NCI-H128 (cell line): ENCODE results near the gene CNN2.

ENCODE experiments used
- DNase-seq: peaks from one replicate; lab custom pipeline; 2025; ENCODE audit not compliant: unreplicated experiment; lab: John Stamatoyannopoulos, UW

The CNN2 gene

GRCh38 chr19:1080360-1081161 lies 54.2 kb downstream of the CNN2 start:
- no peak for DNase-seq

GRCh38 chr19:1081301-1082164 lies 55.1 kb downstream of the CNN2 start:
- no peak for DNase-seq

DNA sequence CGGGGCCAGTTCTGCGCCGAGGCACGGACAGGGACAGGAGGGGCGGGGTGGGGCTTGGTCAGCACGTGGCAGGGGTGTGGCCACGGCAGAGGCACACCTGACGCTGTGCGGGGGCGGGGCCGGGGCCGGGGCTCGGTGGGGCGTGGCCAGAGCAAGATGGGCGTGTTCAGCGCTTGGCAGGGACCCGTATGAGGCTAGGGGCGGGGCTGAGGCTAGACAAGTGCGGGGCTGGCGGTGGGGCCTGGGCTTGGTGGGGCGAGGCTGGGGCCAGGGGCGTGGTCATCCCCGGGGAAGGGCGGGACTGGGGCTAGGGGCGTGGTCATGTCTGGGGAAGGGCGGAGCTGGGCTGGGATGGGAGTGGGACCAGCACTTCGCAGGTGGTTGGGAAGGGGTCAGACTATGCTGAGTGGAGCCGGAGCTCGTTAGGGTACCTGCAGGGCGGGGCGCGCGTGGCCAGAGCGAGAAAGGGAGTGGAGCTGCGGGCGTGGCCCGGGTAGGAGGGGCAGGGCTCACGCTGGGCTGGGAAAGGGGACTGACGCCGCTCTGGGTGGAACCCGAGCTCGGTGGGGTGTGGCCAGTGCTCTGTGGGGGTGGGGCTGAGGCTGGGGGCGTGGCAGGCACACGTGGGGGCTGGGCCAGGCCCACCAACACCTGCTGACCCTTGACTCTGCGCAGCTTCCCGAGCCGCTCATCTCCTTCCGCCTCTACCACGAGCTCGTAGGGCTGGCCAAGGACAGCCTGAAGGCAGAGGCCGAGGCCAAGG lies 55.9 kb downstream of the CNN2 start:
- peak; percentile 82 for DNase-seq

DNA sequence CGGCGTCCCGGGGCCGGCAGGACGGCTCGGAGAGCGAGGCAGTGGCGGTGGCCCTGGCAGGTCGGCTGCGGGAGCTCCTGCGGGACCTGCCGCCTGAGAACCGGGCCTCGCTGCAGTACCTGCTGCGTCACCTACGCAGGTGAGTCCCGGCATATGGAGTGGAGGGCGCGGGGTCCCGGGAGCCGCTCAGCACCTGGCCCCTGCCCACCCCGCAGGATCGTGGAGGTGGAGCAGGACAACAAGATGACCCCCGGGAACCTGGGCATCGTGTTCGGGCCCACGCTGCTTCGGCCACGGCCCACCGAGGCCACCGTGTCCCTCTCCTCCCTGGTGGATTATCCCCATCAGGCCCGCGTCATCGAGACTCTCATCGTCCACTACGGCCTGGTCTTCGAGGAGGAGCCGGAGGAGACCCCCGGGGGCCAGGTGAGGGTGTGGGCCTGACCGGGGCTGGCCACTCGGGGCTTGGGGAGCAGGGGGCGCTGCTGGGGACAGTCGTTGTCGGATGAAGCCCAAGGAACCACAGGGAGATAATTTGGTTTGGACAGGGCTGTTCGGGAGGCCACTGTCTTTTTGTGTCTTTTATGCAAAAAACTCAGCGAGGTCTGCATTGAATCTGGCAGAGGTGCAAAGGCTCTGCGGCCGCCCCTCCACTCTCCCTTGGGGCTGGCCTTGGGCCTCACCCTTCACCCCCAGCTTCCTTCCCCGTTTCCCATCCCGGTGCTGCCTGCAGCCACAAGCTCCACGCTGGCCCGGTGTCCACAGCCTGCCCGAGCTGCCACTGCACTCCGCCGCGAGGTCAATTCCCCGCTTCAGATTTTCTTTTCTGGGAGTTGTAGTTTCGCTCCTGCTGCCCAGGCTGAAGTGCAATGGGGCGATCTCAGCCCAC lies 56.8 kb downstream of the CNN2 start:
- DNase-seq, result no peak

DNA sequence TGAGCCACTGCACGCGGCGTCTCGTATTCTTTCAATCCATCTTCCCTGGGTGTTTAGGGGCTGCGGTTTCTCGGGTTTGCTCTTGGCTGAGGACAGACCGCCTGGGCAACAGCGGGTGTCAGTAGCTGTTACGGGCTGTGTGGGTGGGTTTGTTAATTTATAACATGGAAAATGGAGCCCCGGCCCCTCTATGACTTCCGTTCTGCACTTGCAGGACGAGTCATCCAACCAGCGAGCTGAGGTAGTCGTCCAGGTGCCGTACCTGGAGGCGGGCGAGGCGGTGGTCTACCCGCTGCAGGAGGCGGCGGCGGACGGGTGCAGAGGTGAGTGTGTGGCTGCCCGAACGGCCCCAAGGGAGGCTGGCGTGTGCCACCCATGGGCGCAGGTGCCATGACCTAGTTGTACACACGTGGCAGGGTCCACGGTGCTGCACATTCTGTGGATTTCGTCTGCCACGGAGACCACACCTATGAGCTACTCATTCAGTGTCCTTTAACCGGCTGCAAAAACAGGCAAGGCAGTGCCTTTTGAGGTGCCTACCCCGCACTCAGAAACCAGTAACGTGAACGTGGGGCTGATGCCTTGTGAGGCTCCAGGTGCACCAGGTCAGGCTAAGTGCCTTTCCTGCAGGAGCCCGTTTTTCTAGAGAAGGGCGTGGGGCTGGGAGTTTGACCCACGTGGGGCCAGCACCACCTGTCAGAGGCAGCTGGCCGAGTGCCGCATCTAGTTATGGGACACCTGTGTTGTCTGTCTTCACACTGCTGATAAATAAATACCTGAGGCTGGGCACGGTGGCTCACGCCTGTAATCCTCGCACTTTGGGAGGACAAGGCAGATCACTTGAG lies 57.8 kb downstream of the CNN2 start:
- DNase-seq, result no peak

DNA sequence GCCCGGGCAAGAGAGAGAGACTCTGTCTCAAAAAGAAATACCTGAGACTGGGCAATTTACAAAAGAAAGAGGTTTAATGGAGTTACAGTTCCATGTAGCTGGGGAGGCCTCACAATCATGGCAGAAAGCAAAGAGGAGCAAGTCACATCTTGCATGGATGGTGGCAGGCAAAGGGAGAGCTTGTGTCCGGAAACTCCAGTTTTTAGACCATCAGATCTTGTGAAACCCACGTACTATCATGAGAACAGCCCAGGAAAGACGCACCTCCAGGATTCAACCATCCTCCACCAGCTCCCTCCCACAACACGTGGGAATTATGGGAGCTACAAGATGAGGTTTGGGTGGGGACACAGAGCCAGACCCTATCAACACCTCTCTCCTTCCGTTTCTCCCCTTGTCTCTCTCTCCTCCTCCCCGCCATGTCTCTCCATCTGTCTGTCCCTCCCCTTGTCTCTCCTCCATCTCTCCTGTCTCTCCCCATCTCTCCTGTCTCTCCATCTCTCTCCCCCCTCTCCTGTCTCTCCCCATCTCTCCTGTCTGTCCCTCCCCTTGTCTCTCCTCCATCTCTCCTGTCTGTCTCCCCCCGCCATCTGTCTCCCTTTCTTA lies 58.7 kb downstream of the CNN2 start:
- DNase-seq, result no peak

GRCh38 chr19:1085676-1086442 lies 59.5 kb downstream of the CNN2 start:
- no peak for DNase-seq

- DNase-seq, result no peak
Observed at GRCh38 chr19:1086613-1087012, 60.2 kb downstream of the CNN2 start.

GRCh38 chr19:1087813-1088415 lies 61.5 kb downstream of the CNN2 start:
- DNase-seq, result no peak

GRCh38 chr19:1088416-1089010 lies 62.1 kb downstream of the CNN2 start:
- DNase-seq, result no peak
